HepG2 (cell line): ENCODE data around the gene E2F3. TPM values are rescaled to one million over a fixed set of nuclear protein-coding genes. Genes with fewer than 3 reads are reported as not detected.

Source experiments
- CEBPZ ChIP-seq: IDR thresholded peaks from 2 replicates; pipeline ENCODE4 v1.6.1; 2012; ENCODE audit warnings: low read length, improper control_type of control experiment
- FOSL2 ChIP-seq: sonication (generic); formaldehyde crosslinking; IDR thresholded peaks from 2 replicates; pipeline ENCODE4 v1.4.0; 2020; ENCODE audit warnings: missing genetic modification reagents
- GATAD1 ChIP-seq: IDR thresholded peaks from 2 replicates; pipeline ENCODE4 v1.6.1; 2016; ENCODE audit warnings: missing genetic modification reagents, missing compliant biosample characterization
- GATAD2A ChIP-seq: IDR thresholded peaks from 2 replicates; pipeline ENCODE4 v1.6.1; 2016
- JUN ChIP-seq: sonication (generic); formaldehyde crosslinking; IDR thresholded peaks from 2 replicates; pipeline ENCODE4 v1.4.0; 2020; ENCODE audit warnings: mild to moderate bottlenecking, missing genetic modification reagents
- KDM2A ChIP-seq: sonication (generic); formaldehyde crosslinking; IDR thresholded peaks from 2 replicates; pipeline ENCODE4 v1.4.0; 2020; ENCODE audit warnings: low read depth, missing genetic modification reagents, borderline replicate concordance
- NCOA1 ChIP-seq: sonication (generic); formaldehyde crosslinking; IDR thresholded peaks from 2 replicates; pipeline ENCODE4 v1.9.0; 2021; ENCODE audit warnings: missing genetic modification reagents
- NFIC ChIP-seq: IDR thresholded peaks from 2 replicates; pipeline ENCODE4 v1.6.1; 2012; ENCODE audit warnings: mild to moderate bottlenecking, low read length, inconsistent platforms
- NR2F2 ChIP-seq: IDR thresholded peaks from 2 replicates; pipeline ENCODE4 v1.6.1; 2012; ENCODE audit warnings: low read depth, inconsistent platforms, borderline replicate concordance
- U2AF1 ChIP-seq: fragments of 200-400 bp; formaldehyde crosslinking; optimal IDR thresholded peaks from 2 replicates; pipeline ENCODE3; 2017; ENCODE audit warnings: mild to moderate bottlenecking, low read depth, low read length
- ZNF230 ChIP-seq: sonication (generic); formaldehyde crosslinking; IDR thresholded peaks from 2 replicates; pipeline ENCODE4 v1.4.0; 2020; ENCODE audit warnings: mild to moderate bottlenecking, missing genetic modification reagents
- ZNF24 ChIP-seq: fragments of 450-650 bp; IDR thresholded peaks from 2 replicates; pipeline ENCODE4 v1.6.1; 2017; ENCODE audit warnings: antibody characterized with exemption, mild to moderate bottlenecking
- ZNF646 ChIP-seq: sonication (generic); formaldehyde crosslinking; IDR thresholded peaks from 2 replicates; pipeline ENCODE4 v1.9.0; 2021; ENCODE audit warnings: mild to moderate bottlenecking, missing genetic modification reagents
- ZNF75D ChIP-seq: sonication (generic); formaldehyde crosslinking; IDR thresholded peaks from 2 replicates; pipeline ENCODE4 v1.8.1; 2023; ENCODE audit warnings: missing genetic modification reagents, mild to moderate bottlenecking, borderline replicate concordance
- ZNF770 ChIP-seq: sonication (generic); formaldehyde crosslinking; IDR thresholded peaks from 2 replicates; pipeline ENCODE4 v1.5.0; 2020; ENCODE audit warnings: mild to moderate bottlenecking, missing genetic modification reagents
- ZNF772 ChIP-seq: sonication (generic); formaldehyde crosslinking; IDR thresholded peaks from 2 replicates; pipeline ENCODE4 v1.5.0; 2020; ENCODE audit warnings: mild to moderate bottlenecking, missing genetic modification reagents
- ZSCAN21 ChIP-seq: sonication (generic); formaldehyde crosslinking; IDR thresholded peaks from 2 replicates; pipeline ENCODE4 v1.8.0; 2022; ENCODE audit warnings: mild to moderate bottlenecking, missing genetic modification reagents, moderate library complexity, borderline replicate concordance
- ZSCAN29 ChIP-seq: sonication (generic); formaldehyde crosslinking; conservative IDR thresholded peaks from 2 replicates; pipeline ENCODE4 v1.4.0; 2020; ENCODE audit warnings: mild to moderate bottlenecking, missing genetic modification reagents
- polyA plus RNA-seq, 8 experiments: library from polyadenylated mRNA; depleted of rRNA in 3 of 8; stranded (reverse) in 7 of 8; unstranded in 1 of 8; fragments of >200 nt; fragmentation: Illumina TruSeq in 4 of 8; extraction: Trizol in 4 of 8; gene quantifications; 2 replicates each; pipeline versions ENCODE4 v1.2.1 to v1.2.3, GENCODE V29; 2011 to 2016; ENCODE audit warnings: low read depth in 4 of 8, missing spikeins in 1 of 8, mixed read lengths in 1 of 8; ENCODE audit not compliant: insufficient read depth in 1 of 8
- total RNA-seq, 5 experiments: library from RNA; depleted of rRNA; stranded (reverse); fragments of >200 nt; fragmentation: Illumina TruSeq; extraction: Trizol; gene quantifications; 2 replicates each; pipeline ENCODE4 v1.2.3, GENCODE V29; 2016; ENCODE audit warnings: low read depth in 1 of 5

E2F3 gene
- total and polyA plus RNA-seq, 2 of the 13 experiments (the other 11 are each of a cell fraction or from before 2014, with no cell fraction given) = 8.5 to 12.7 TPM

GRCh38 chr6:20403766-20404640, 2.3 kb downstream of the E2F3 start (continued):
- no peak for TF ChIP-seq ZNF646
- TF ChIP-seq ZNF24 = no peak
- 0 out of 2 replicates have a peak, but pooled peaks have one; percentile 32 for TF ChIP-seq NR2F2
- 0 out of 2 replicates have a peak, but pooled peaks have one; percentile 10 for TF ChIP-seq NFIC
- TF ChIP-seq U2AF1 = no peak
- TF ChIP-seq NCOA1 = no peak
- TF ChIP-seq KDM2A = peak; percentile 44
- TF ChIP-seq ZNF75D (CRISPR knock-in tag) = no peak
- peak; percentile 70 for TF ChIP-seq ZNF770
- TF ChIP-seq ZSCAN29 = 0 out of 2 replicates have a peak, but pooled peaks have one; percentile 13
- no peak for TF ChIP-seq GATAD1 (CRISPR knock-in tag)
- no peak for TF ChIP-seq CEBPZ
- no peak for TF ChIP-seq JUN
- TF ChIP-seq ZNF230 (CRISPR knock-in tag) = no peak
- no peak for TF ChIP-seq ZSCAN21 (CRISPR knock-in tag)
- 0 out of 2 replicates have a peak, but pooled peaks have one; percentile 26 for TF ChIP-seq ZNF772 (CRISPR knock-in tag)
- no peak for TF ChIP-seq GATAD2A (CRISPR knock-in tag)
- no peak for TF ChIP-seq FOSL2
